Effector memory CD8-positive, alpha-beta T cell (primary cell): ENCODE results near the gene CARM1.
A peak's percentile ranks its signal among the peaks of the same experiment; 100 is the strongest.
"Not testable (repeated sequence)": the region's sequence is repeated elsewhere in the genome, so short reads cannot be mapped to it uniquely, and the experiment has no call there.

ENCODE experiments used
- ATAC-seq: fragments of 150-1000 bp; cut with Tn5 transposase; replicated peaks from 2 replicates; pipeline ENCODE4 v1.10.0; 2021; ENCODE audit warnings: mild to moderate bottlenecking, moderate library complexity
- DNase-seq, 3 experiments: peaks; one replicate each; pipeline ENCODE4 v3.0.0; 2021
- H3K27ac Mint-ChIP-seq, 2 donors: one replicate each; pipeline ENCODE4 v1.8.0; 2022; ENCODE audit warnings: mild to moderate bottlenecking in 2 of 2, mixed read lengths in 2 of 2, moderate library complexity in 2 of 2
- H3K27me3 Mint-ChIP-seq, 2 donors: one replicate each; pipeline ENCODE4 v1.8.0; 2022; ENCODE audit warnings: mixed read lengths in 2 of 2
- H3K36me3 Mint-ChIP-seq: one replicate; pipeline ENCODE4 v1.8.0; 2022; ENCODE audit warnings: mild to moderate bottlenecking, moderate library complexity, mixed read lengths; ENCODE audit not compliant: insufficient read depth
- H3K4me1 Mint-ChIP-seq, 2 donors: one replicate each; pipeline ENCODE4 v1.8.0; 2022; ENCODE audit warnings: low read depth in 2 of 2, mixed read lengths in 2 of 2
- H3K4me3 Mint-ChIP-seq, 2 donors: one replicate each; pipeline ENCODE4 v1.8.0; 2022; ENCODE audit warnings: mild to moderate bottlenecking in 2 of 2, mixed read lengths in 2 of 2, moderate library complexity in 2 of 2
- H3K9me3 Mint-ChIP-seq, 2 donors: one replicate each; pipeline ENCODE4 v1.8.0; 2022; ENCODE audit warnings: mixed read lengths in 2 of 2

CARM1 gene

DNA sequence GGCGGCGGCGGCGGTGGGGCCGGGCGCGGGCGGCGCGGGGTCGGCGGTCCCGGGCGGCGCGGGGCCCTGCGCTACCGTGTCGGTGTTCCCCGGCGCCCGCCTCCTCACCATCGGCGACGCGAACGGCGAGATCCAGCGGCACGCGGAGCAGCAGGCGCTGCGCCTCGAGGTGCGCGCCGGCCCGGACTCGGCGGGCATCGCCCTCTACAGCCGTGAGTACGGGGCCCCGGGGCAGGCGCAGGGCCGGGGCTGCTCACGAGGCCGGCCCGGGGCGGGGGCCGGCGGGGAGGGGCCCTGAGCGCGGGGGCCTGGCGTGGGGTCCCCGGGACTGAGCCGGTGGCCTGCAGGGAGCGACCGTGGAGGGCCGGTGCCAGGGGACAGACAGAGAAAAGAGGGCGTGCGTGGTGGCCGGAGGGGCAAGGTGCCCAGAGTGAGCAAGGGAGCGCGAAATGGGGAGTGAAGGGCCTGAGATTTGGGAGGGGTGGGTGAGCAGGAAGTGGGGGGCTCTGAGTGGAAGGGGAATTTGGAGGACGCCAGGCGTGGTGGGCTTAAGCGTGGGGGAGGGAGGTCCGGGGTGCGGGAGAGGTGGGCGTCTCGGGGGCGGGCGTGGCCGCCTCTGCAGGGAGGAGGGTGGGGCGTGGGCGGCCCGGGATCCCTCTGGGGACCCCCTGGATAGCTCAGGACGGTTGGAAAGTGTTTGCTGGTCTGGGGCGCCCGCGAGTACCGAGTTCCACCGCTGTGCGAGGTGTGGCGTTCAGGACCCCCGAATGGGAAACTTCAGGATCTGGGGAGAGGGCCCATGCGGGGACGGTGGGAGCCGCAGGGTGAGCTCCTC is 575 bp downstream of the CARM1 start:
- Mint-ChIP-seq H3K27me3 (no peaks in the 10 kb centered on the region), H3K27ac (peak overlapping the region; percentile 70 to 90), H3K4me1 (peaks cover 16 to 17% of the 10 kb centered on the region in 2 donors), H3K36me3 (peaks cover 9% of the 10 kb centered on the region), H3K9me3 (no peaks in the 10 kb centered on the region), H3K4me3 (peak overlapping the region; percentile 75 to 87)
- DNase-seq (peak; percentile 5 to 31 (median 20)), ATAC-seq (no peak)

DNA sequence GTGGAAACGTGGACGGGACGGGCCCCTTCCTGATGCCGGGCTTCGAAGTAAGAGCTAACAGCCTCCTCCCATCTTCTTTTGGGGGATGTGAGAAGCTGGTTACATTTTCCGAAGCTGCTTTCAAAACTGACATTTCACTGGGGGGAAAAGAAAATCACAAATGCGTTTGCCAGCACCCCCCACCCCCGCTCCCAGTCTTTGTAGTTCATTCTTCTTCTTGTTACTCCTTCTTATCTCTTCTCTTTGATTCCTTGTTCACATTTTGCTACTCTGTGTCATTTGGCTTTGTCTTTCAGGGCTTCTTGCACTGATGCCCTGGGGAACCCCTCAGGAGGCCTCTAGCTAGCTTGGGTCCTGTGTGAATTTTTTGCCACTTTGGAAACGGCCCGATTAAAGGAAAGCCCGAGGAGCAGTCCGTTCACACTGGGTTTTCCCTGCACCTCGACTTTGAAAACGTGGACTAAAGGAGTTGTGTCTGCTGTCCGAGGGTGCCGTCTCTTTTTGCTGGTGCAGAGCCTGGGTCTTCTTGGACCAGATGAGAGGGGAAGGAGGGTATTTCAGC is 1.3 kb downstream of the CARM1 start:
- Mint-ChIP-seq H3K27me3 (no peaks in the 10 kb centered on the region), H3K36me3 (peaks cover 8% of the 10 kb centered on the region), H3K4me3 (peak overlapping the region; percentile 75 to 87), H3K4me1 (peaks cover 16 to 18% of the 10 kb centered on the region in 2 donors), H3K9me3 (no peaks in the 10 kb centered on the region), H3K27ac (peak overlapping the region; percentile 70 to 90)
- DNase-seq (no peak), ATAC-seq (no peak)

DNA sequence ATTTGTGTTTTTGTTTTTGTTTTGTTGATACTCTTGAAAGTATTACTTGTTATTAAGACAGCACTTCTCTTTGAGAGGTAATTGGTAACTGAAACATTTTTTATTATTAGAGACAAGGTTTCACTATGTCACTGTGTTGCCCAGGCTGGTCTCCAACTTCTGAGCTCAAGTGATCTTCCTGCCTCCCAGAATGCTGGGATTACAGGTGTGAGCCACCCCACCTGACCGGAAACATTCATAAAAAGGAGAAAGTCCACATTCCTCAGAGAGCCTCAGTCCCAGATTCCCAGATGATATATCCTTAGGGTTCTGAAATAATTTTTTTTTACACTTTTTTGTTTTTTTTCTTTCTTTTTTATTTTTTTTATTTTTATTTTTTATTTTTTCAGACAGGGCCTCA is 2.7 kb downstream of the CARM1 start:
- Mint-ChIP-seq H3K9me3 (no peaks in the 10 kb centered on the region), H3K36me3 (peaks cover 9% of the 10 kb centered on the region), H3K27me3 (no peaks in the 10 kb centered on the region), H3K4me3 (peak overlapping the region; percentile 49 to 62), H3K27ac (no peak overlapping the region), H3K4me1 (peaks cover 22 to 26% of the 10 kb centered on the region in 2 donors)
- ATAC-seq, result no peak
- no peak for DNase-seq

DNA sequence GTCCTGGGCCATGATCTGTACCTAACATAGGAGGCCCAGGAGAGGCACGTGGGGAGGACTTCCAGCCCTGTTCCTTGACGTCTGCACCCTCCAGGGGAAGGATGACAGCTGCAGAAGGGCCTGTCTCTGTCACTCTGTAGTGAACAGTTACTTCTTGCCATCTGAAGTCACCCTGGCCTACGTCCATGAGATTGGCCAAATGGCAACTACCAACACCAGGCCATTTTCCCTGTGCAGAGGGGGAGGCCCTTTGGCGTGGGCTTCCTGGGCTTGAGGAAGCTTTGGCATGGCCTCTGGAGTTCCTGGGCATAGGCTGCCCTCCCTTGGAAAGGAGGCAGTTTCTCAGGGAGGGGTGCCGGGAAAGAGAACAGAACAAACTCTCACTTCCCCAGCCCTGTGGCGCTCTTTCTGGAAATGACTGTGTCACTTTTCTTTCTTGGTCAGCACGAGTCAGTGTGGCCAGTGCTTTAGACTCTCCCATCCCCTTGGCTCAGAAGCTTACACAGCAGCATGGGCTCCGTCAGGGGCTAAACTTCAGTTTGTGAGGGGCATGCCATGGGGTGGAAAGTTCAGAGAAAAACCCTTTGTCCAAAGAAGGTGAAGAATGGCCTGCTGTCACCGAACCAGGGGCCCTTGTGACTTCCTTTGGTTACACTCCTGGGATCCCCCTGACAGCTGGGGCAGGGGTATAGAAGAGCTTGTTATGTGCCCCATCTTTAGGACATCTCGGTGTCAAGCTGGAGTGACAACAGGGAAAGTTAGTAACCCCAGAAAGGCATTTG is 5.3 kb downstream of the CARM1 start:
- H3K27ac Mint-ChIP-seq, result no peak overlapping the region
- H3K4me1 Mint-ChIP-seq, result peaks cover 22 to 25% of the 10 kb centered on the region in 2 donors
- ATAC-seq (no peak), DNase-seq (no peak)
- peaks cover 6% of the 10 kb centered on the region for H3K36me3 Mint-ChIP-seq
- H3K9me3 Mint-ChIP-seq, result no peaks in the 10 kb centered on the region
- H3K27me3 Mint-ChIP-seq, result no peaks in the 10 kb centered on the region
- H3K4me3 Mint-ChIP-seq, result peak overlapping the region in 1 of 2 donors; percentile 22

DNA sequence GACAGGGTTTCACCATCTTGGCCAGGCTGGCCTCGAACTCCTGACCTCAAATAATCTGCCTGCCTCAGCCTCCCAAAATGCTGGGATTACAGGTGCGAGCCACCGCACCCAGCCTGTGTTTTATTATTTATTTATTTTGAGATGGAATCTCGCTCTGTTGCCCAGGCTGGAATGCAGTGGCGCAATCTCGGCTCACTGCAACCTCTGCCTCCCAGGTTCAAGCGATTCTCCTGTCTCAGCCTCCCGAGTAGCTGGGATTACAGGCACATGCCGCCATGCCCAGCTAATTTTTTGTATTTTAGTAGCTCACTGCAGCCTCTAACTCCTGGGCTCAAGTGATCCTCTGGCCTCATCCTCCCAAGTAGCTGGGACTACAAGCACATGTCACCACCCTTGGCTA is 6.3 kb downstream of the CARM1 start:
- DNase-seq, H3K27me3 Mint-ChIP-seq, H3K4me3 Mint-ChIP-seq, H3K36me3 Mint-ChIP-seq, ATAC-seq, H3K9me3 Mint-ChIP-seq: not testable (repeated sequence)
- Mint-ChIP-seq H3K4me1 (peaks cover 19 to 22% of the 10 kb centered on the region in 2 donors), H3K27ac (peak overlapping the region; percentile 31 to 41)

DNA sequence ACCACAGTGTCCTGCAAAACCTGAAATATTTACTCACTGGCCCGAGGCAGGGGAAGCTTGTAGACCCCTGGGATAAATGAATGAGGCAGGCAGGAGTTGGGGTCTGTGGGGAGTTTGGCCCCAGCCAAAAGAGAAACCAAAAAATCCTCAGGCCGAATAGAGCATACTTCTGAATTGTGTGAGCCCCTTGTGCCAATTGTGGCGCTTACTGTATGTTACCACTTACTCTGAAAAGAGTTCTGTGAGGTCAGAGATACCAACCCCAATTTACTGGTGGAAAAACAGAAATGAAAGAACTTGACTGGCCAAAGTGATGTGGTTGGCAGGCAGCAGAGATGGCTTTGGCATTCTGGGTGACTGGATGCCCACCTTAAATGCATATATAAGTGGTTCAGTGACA is 6.9 kb downstream of the CARM1 start:
- H3K27ac Mint-ChIP-seq, result peak overlapping the region in 1 of 2 donors; percentile 41
- ATAC-seq (peak; percentile 19), DNase-seq (no peak)
- peaks cover 16 to 19% of the 10 kb centered on the region in 2 donors for H3K4me1 Mint-ChIP-seq
- peak overlapping the region in 1 of 2 donors; percentile 14 for H3K4me3 Mint-ChIP-seq
- H3K36me3 Mint-ChIP-seq, result peaks cover 6% of the 10 kb centered on the region
- H3K9me3 Mint-ChIP-seq, result no peaks in the 10 kb centered on the region
- H3K27me3 Mint-ChIP-seq, result no peaks in the 10 kb centered on the region

DNA sequence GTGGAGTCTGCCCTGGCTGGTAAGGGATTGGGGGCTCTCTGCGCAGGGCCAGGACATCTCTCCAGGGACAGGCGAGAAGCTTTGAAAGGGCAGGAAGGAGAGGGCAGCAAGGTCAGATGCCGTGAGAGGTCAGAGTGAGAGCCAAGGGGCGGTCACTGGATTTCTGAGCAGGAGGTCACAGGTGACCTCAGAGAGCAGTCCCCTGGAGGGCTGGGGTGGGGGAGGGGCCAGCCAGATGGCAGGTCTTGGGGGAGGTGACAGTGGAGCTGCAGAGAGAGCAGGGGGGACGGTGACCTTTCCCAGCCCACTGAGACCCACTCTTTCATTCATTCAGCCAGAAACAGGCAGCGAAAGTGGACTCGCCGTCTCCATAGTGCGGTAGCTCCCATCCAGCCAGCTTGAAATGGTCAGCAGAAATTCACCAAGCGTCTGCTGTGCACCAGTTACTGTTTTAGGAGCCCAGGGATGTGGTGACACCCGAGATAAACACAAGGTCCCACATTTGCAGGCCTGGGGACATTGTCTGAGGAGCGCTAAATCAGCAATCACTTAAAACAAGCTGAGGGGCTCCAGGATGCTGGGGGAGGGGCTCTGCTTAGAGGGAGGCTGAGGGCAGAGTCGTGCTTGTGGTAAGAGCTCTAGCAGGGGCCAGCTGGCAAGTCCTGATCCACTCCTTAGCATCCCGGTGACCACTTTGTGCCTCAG is 10.2 kb downstream of the CARM1 start:
- no peak overlapping the region for H3K27ac Mint-ChIP-seq
- H3K36me3 Mint-ChIP-seq, result peaks cover 6% of the 10 kb centered on the region
- no peak for ATAC-seq
- H3K27me3 Mint-ChIP-seq, result no peaks in the 10 kb centered on the region
- no peak for DNase-seq
- no peaks in the 10 kb centered on the region for H3K9me3 Mint-ChIP-seq
- H3K4me1 Mint-ChIP-seq, result peaks cover 16 to 19% of the 10 kb centered on the region in 2 donors
- no peak overlapping the region for H3K4me3 Mint-ChIP-seq

DNA sequence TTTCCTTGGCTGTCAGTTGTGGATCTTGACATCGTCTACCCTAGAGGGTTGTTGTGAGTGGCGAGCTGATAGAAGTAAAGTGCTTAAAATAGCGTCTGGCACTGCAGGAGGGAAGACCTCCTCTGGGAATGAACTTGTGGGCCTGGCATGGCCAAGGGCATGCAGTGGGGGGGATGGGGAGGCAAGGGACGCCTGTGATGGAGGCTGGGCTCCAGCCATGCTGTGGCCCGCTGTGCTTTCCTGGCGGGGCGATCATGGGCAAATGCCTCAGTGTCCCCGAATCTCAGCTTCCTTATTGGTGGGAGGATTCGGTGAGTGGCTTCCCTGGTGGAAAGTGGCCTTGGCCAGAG is 10.7 kb downstream of the CARM1 start:
- no peaks in the 10 kb centered on the region for H3K27me3 Mint-ChIP-seq
- ATAC-seq (no peak), DNase-seq (no peak)
- H3K27ac Mint-ChIP-seq, result no peak overlapping the region
- H3K4me3 Mint-ChIP-seq, result no peak overlapping the region
- peaks cover 16% of the 10 kb centered on the region in 2 donors for H3K4me1 Mint-ChIP-seq
- no peaks in the 10 kb centered on the region for H3K9me3 Mint-ChIP-seq
- H3K36me3 Mint-ChIP-seq, result peaks cover 6% of the 10 kb centered on the region

DNA sequence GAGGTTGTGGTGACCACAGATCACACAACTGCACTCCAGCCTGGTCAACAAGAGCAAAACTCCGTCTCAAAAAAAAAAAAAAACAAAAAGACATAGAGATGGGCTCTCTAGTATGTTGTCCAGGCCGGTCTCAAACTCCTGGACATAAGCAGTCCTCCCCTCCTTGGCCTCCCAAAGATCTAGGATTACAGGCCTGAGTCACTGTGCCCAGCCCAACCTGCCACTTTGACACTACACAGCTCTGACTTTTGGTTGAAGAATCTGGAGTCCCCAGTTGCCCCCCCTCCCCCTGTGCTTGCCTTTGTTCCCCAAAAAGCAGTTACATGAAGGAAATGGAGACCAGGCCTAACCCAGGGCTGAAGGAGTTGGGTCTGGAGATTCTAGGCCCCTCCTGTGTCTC is 12.9 kb downstream of the CARM1 start:
- Mint-ChIP-seq H3K36me3 (peaks cover 4% of the 10 kb centered on the region), H3K27ac (no peak overlapping the region), H3K4me1 (peaks cover 3 to 11% of the 10 kb centered on the region in 2 donors)

DNA sequence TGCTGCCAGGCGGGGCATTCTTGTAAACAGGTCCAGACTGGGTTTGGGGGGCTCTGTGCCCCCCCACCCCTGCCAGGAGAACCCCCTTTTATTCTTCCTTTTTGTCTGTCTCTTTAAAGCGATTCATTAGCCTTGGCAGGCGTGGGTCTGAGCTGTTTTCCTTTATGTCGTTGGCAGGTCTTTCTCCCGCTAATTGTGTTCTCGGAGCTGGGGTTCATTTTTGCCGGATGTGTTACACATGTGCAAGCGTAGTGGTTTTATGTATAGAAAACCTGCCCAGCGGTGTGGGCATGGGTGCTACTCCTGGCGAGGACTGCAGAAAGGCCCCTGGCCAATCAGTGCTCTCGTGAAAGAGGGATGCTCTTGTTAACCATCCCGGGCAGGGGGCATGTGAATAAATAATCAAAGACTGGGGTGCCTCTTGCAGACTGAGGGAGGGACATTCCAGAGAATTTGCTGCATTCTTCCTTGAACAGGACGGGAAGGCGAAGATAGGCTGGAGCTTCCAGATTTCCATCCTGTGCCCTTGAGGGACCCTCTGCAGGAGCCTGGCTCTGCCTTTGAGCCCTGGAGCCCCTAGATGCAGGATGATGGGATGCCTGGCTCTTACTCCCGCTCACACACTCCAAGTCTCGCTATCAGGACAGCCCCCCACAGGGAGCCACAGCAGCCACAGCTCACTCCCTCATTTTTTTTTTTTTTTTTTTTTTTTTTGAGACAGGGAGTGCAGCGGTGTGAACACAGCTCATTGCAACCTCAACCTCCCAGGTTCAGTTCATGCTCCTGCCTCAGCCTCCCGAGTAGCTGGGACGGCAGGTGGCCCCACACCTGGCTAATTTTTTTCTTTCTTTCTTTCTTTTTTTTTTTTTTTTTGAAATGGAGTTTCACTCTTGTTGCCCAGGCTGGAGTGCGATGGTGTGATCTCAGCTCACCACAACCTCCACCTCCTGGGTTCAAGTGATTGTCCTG is 14.1 kb downstream of the CARM1 start:
- no peak overlapping the region for H3K4me3 Mint-ChIP-seq
- peaks cover 4% of the 10 kb centered on the region for H3K36me3 Mint-ChIP-seq
- ATAC-seq, result no peak
- H3K4me1 Mint-ChIP-seq, result peaks cover 0 to 8% of the 10 kb centered on the region in 2 donors
- no peaks in the 10 kb centered on the region for H3K27me3 Mint-ChIP-seq
- H3K27ac Mint-ChIP-seq, result no peak overlapping the region
- no peak for DNase-seq
- H3K9me3 Mint-ChIP-seq, result no peaks in the 10 kb centered on the region

More for the DNA sequence above, 12.9 kb downstream of the CARM1 start:
- H3K27me3 Mint-ChIP-seq, result no peaks in the 10 kb centered on the region
- ATAC-seq (no peak), DNase-seq (no peak)
- no peak overlapping the region for H3K4me3 Mint-ChIP-seq
- H3K9me3 Mint-ChIP-seq, result no peaks in the 10 kb centered on the region

DNA sequence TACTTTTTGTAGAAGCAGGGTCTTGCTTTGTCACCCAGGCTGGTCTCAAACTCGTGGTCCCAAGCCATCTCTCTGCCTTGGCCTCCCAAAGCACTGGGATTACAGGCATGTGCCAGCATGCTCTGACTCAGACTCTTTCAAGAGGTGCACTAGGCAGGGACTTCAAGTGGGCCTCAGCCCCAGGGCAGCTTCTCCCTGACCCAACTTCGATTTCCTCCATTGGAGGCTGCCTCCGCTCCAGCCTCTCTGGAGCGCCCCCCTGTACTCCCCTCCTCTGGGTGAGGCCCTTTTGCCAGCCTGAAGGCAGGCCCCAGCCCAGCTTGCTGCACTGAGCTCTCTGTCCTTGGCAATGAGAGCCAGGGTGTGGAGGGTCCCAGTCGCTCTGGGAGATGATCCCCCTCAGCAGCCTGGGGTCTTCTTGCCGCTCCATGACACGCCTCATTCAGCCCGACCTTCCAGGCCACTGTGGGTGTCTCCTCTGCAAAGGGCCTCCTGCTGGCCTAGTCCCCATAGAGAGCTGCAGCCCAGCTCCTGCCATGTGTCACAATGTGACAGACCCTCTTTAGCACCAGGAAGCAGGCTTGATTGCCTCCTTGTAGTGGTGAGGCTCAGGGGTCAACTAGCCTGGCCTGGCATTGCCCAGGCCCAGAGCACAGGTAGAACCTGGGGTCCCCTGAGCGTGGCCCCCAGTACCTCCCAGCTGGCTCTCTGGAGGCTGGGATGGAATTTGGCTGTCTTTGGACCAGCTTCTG is 16.4 kb downstream of the CARM1 start:
- H3K27me3 Mint-ChIP-seq, result no peaks in the 10 kb centered on the region
- H3K36me3 Mint-ChIP-seq, result peaks cover 4% of the 10 kb centered on the region
- DNase-seq, result no peak
- H3K4me3 Mint-ChIP-seq, result no peak overlapping the region
- ATAC-seq, result no peak
- peak overlapping the region in 1 of 2 donors; percentile 71 for H3K27ac Mint-ChIP-seq
- no peaks in the 10 kb centered on the region for H3K9me3 Mint-ChIP-seq
- peaks cover 0 to 4% of the 10 kb centered on the region in 2 donors for H3K4me1 Mint-ChIP-seq

DNA sequence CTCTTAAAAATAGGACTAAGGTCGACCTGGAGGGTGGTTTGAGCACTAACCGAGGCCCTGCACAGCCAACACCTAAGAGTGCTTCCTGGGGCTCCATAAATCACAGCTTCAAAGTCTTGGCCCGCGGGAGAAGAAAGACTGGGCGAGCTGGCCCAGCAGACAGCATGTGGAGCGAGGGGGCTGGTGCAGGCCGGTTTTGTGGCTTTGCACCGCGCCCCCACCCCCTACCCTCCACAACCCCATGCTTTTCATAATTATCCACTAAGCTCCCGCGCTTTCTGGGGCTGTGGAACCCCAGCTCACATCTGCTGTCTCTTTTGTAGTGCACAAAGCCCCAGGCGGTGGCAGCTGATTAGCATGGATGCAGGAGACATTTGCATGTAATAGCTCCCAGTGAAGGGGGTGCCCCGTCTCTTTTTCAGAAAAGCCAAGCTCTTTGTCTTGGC is 17.1 kb downstream of the CARM1 start:
- H3K4me3 Mint-ChIP-seq, result no peak overlapping the region
- no peak overlapping the region for H3K27ac Mint-ChIP-seq
- ATAC-seq (no peak), DNase-seq (no peak)
- H3K9me3 Mint-ChIP-seq, result no peaks in the 10 kb centered on the region
- H3K27me3 Mint-ChIP-seq, result no peaks in the 10 kb centered on the region
- H3K4me1 Mint-ChIP-seq, result peaks cover 0 to 4% of the 10 kb centered on the region in 2 donors
- peaks cover 4% of the 10 kb centered on the region for H3K36me3 Mint-ChIP-seq
